H7 (cell line): Measurements from ENCODE around the gene SEMA3G. TPM values are rescaled to one million over a fixed set of nuclear protein-coding genes. Genes with fewer than 3 reads are reported as not detected.
A peak's percentile ranks its signal among the peaks of the same experiment; 100 is the strongest.

Source experiments
- DNase-seq: peaks from one replicate; pipeline ENCODE4 v3.0.0; 2012
- H3K27me3 ChIP-seq: 2 replicates; pipeline ENCODE4 v1.6.0; 2011; ENCODE audit warnings: mild to moderate bottlenecking, low read length; ENCODE audit not compliant: control insufficient read depth, insufficient read depth
- H3K36me3 ChIP-seq: replicated peaks from 2 replicates; pipeline ENCODE4 v1.5.1; 2011; ENCODE audit warnings: low read length; ENCODE audit not compliant: control insufficient read depth, insufficient read depth
- H3K4me3 ChIP-seq: 2 replicates; pipeline ENCODE4 v1.5.1; 2011; ENCODE audit warnings: low read depth, mild to moderate bottlenecking, control low read depth, low read length, moderate library complexity; ENCODE audit not compliant: insufficient read depth
- total RNA-seq: library from RNA; depleted of rRNA; stranded (reverse); fragments of >200 nt; shearing (Covaris generic); gene quantifications from 2 replicates; pipeline ENCODE4 v1.2.3, GENCODE V29; 2014

Gene SEMA3G
- total RNA-seq, 1 experiment from 2014 or later, result 1.1 TPM

DNA sequence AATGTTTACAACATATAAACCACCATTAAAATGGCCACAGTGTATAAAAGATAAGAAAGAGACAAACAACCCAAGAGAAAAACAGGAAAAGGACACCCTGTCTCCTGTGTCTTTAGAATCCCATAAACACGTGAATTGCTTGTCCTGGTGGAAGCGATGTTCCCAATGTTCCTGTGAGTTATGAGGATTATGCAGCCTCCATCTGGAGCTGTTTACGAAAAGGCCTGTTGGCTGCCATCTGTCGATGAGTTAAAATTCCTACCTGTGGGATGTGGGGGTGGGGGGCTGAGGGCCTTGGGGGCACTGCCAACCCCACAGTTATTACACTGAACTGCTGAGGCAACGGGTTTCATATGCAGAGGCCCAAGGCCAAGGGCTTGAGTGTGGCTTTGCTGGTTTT, 24.1 kb upstream of the SEMA3G start:
- no peak for DNase-seq
- Histone ChIP-seq H3K27me3 (no peaks in the 10 kb centered on the region), H3K36me3 (peaks cover 32% of the 10 kb centered on the region), H3K4me3 (no peak overlapping the region)

DNA sequence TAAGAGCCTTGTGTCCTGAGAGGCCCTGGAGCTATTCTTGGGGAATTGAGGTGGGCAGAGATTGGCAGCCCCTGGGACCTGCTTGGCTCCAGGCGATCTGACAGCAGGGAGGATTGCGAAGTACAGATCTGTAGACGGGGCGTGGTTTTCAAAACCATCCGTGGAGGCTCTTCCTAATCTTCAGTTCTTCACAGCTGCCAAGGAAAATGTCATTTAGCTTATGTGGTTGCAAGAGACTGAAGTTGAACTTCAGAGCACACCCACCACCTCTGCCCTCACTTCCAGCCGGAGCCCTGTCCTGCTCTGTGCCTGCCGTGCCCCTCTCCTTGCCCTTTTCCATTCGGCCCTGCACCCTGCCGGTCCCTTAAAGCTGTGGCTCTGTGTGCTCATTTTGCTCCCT, 23.4 kb upstream of the SEMA3G start:
- Histone ChIP-seq H3K36me3 (peaks cover 26% of the 10 kb centered on the region), H3K27me3 (no peaks in the 10 kb centered on the region), H3K4me3 (no peak overlapping the region)
- no peak for DNase-seq

DNA sequence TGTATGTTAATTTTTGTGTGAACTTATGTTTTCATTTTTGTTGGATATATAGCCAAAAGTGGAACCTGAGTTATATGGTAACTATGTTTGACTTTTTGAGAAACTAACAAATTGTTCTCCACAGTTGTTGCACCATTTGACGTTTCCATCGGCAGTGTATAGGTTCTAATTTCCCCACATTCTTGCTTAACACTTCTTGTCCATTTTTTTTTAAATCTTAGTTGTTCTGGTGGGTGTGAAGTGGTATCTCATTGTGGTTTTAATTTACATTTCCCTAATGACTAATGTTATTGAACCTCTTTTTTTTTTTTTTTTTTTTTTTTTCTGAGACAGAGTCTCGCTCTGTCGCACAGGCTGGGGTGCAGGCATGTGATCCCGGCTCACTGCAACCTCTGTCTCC, 18.5 kb upstream of the SEMA3G start:
- DNase-seq, result no peak
- peaks cover 18% of the 10 kb centered on the region for H3K36me3 ChIP-seq
- no peaks in the 10 kb centered on the region for H3K27me3 ChIP-seq
- no peak overlapping the region for H3K4me3 ChIP-seq

GRCh38 chr3:52461874-52462273, 17.0 kb upstream of the SEMA3G start:
- no peak for DNase-seq
- Histone ChIP-seq H3K27me3 (no peaks in the 10 kb centered on the region), H3K36me3 (peaks cover 27% of the 10 kb centered on the region), H3K4me3 (no peak overlapping the region)

GRCh38 chr3:52458770-52459545, 14.1 kb upstream of the SEMA3G start:
- no peak for DNase-seq
- H3K27me3 ChIP-seq, result no peaks in the 10 kb centered on the region
- H3K4me3 ChIP-seq, result no peak overlapping the region
- peaks cover 24% of the 10 kb centered on the region for H3K36me3 ChIP-seq

DNA sequence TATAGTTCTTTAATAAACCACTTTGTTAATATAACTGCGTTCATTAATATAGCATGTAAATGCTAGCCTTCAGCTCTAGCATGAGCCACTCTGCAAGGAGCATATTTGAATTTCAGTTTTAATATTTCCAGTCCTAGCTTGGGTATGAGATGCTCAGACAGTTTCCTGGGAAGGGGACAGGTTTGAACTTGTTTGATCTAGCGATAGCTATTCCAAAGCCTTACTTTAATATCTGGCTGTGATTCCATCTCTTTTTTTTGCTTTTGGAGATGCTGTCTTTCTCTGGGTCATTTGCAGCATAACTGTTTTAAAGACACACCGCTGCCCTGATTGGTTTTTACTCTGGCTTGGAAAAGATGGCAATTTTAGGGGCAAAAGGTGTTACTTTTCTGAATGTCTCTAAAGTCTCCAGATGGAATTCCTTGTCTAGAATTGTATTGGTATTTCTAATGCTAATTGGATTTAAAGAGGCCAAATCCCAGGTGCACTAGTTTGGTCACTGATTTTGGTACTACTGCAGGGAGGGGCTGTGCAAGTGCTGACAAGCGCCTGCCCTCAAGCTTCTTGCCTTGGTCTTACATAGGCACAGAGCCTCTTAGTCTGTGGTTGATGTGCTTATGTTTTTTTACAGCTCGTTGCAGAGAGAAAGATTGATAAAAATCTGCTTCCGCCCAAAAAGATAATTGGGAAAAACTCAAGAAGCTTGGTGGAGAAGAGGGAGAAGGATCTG, 13.3 kb upstream of the SEMA3G start:
- no peak for DNase-seq
- Histone ChIP-seq H3K4me3 (no peak overlapping the region), H3K27me3 (no peaks in the 10 kb centered on the region), H3K36me3 (peaks cover 24% of the 10 kb centered on the region)

DNA sequence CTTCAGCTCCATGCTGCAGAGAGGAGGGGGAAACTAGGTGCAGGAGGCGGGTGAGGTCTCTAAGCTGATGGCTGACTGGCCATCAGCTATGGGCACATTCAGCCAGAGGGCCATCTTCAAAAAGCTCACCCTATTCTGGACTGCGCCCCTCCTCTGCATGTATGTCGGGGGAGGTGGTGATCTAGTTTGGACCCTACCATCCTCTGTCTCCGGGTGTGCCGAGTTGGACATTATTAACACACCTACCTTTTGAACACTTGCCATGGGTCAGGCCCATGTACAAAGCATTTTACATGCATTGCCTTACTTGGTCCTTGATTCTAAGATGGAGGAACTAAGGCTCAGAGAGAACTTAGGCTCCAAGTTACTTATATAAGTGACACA, 11.9 kb upstream of the SEMA3G start:
- Histone ChIP-seq H3K36me3 (peaks cover 24% of the 10 kb centered on the region), H3K27me3 (no peaks in the 10 kb centered on the region), H3K4me3 (peak overlapping the region; percentile 83)
- DNase-seq, result no peak

- Histone ChIP-seq H3K4me3 (peak overlapping the region; percentile 83), H3K36me3 (peaks cover 24% of the 10 kb centered on the region), H3K27me3 (no peaks in the 10 kb centered on the region)
- peak; percentile 83 for DNase-seq
Measured at GRCh38 chr3:52456169-52456799, 11.4 kb upstream of the SEMA3G start.

DNA sequence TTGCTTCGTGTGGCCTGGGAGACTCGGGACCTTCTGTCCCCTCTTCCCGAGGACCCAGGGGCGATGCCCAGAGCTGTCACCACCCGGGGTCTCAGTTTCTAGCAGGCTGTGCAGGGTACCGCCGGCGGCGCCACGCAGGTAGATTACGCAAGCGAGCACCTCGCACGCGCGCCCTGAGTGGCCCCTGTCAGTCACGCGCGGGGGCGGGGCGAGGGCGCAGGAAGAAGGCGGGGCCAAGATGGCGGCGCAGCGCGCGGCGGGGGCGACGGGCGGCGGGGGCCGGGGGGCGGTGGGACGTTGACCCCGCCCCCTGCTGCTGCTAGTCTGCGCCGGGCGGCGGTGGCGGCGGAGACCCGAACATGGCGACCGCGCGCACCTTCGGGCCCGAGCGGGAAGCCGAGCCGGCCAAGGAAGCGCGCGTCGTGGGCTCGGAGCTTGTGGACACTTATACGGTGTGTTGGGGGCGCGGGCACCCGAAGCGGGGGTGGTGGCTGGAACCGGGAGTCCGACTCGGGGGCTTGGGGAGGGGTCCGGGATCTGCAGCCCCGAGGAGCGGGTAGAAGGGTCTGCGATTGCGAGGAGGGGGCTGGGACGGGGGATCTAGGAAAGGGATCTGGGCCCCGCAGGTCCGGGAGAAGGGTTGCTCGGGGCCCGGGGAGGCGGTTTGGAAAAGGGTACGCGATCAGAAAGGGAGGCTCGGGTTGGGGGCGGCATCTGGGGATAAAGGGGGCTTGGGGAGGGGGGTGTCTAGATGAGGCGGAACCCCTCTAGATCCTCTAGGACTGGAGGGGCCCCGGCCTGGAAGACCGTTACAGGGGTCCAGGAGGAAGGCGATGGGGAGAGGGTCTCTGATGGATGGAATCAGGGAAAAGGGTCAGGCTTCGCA, 10.6 kb upstream of the SEMA3G start, which contains the start of gene NISCH:
Gene NISCH (plus strand): TSS at position 322 of the 886 bp plus-strand sequence. CDS start 38 bp downstream, at position 360.
- Histone ChIP-seq H3K27me3 (no peaks in the 10 kb centered on the region), H3K4me3 (peak within 1 kb of the TSS; percentile 83), H3K36me3 (peaks cover 22% of the 10 kb centered on the region)
- peak; percentile 99 for DNase-seq

- Histone ChIP-seq H3K4me3 (peak overlapping the region; percentile 39), H3K27me3 (no peaks in the 10 kb centered on the region), H3K36me3 (peaks cover 19% of the 10 kb centered on the region)
- DNase-seq, result no peak
Measured at GRCh38 chr3:52454938-52455282, 10.0 kb upstream of the SEMA3G start.

DNA sequence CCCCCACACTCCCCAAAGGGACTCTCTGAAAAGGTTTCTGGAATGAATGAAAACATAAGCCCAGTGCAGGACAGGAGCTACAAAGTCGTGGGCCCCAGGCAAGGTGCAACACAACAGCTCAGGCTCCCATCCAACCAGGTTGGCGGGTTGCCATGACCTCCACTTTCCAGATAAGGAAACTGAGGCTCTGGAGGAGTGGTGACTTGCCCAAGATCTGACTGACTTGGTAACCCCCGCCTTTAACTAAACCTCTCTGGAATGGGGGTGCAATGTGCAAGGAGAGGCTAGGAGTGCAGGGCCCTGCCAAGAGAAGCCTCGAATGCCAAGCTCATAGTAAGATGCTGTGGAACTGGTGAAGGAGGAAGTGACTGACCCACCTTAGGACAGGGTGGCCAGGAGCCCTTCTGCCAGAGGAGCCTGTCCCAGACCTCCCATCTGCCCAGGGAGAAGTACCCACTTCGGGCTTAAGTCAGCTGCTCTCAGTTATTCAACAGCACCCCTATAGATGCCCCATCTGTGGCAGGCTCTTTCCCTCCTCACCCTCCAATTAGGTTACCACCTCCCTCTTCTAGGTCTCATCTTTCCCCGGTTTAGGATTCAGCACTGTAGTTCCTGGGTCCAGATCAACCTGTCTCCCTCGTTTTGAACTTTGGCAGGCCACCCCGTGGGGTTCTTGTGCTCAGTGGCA, 9.5 kb upstream of the SEMA3G start:
- H3K27me3 ChIP-seq, result no peaks in the 10 kb centered on the region
- H3K4me3 ChIP-seq, result no peak overlapping the region
- DNase-seq, result peak; percentile 64
- H3K36me3 ChIP-seq, result peaks cover 19% of the 10 kb centered on the region

DNA sequence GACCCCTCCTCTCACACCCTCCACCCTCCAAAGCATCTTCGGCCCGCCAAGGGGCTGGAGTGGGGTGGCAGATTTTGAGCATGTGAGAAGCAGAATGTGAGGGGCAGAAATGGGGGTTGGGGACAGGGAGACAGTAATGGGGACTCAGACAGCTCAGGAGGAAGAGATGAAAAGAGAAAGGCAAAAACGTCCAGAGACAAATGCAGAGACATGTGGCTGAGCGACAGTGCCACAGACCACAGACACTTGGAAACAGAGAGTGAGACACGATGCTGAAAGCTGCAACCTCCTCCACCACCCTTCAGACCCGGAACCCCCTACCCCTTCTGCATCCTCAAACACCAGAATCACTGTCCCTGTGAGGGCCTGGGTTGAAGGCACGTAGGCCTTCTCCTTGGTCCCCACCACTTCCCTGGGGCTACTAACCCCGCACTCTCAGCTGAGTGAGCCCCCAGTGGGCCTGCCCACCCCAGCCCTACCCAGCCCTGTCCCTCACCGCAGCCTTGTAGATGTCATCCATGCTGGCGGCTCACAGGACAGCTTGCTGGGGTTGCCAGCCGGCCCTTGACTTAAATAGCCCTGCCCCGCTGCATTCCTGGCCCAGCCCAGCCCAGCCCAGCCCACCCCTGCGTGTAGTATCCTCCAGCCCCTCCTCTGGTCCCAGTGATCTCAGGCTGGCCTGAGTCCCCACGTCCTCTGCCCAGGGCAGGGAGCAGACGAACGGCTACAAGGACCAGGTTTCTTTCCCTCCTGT, 8.8 kb upstream of the SEMA3G start, which contains the start of gene TNNC1:
Gene TNNC1 (minus strand): TSS at position 546 of the 754 bp plus-strand sequence. CDS start 26 bp downstream, at position 520.
- H3K4me3 ChIP-seq, result no peak within 1 kb of the TSS
- H3K36me3 ChIP-seq, result peaks cover 12% of the 10 kb centered on the region
- peak; percentile 89 for DNase-seq
- no peaks in the 10 kb centered on the region for H3K27me3 ChIP-seq

- DNase-seq, result no peak
- H3K4me3 ChIP-seq, result no peak overlapping the region
- peaks cover 4% of the 10 kb centered on the region; the same call in 1 of the 2 replicates for H3K36me3 ChIP-seq
- H3K27me3 ChIP-seq, result no peaks in the 10 kb centered on the region
Measured at GRCh38 chr3:52452570-52453221, 7.8 kb upstream of the SEMA3G start.
